K562 (cell line): ENCODE results near the gene BEST2. TPM values are rescaled to one million over a fixed set of nuclear protein-coding genes. Genes with fewer than 3 reads are reported as not detected.

ENCODE experiments used
- BDP1 ChIP-seq: IDR thresholded peaks from 3 replicates; pipeline ENCODE4 v1.6.1; 2011; ENCODE audit not compliant: insufficient read length, insufficient read depth
- CREB5 ChIP-seq: fragments of 250-450 bp; sonication (Bioruptor Pico); IDR thresholded peaks from 2 replicates; pipeline ENCODE4 v1.5.0; 2020; ENCODE audit warnings: mild to moderate bottlenecking
- CTBP1 ChIP-seq: fragments of 450-650 bp; IDR thresholded peaks from 2 replicates; pipeline ENCODE4 v1.6.1; 2016; ENCODE audit warnings: borderline replicate concordance
- EGR1 ChIP-seq: fragments of 450-650 bp; conservative IDR thresholded peaks from 2 replicates; pipeline ENCODE4 v1.6.1; 2017; ENCODE audit warnings: mild to moderate bottlenecking
- ETS1 ChIP-seq: conservative IDR thresholded peaks from 2 replicates; pipeline ENCODE4 v1.6.1; 2011; ENCODE audit warnings: low read depth, mild to moderate bottlenecking, low read length; ENCODE audit not compliant: control insufficient read depth
- FOSL1 ChIP-seq: fragments of 200-800 bp; sonication (Bioruptor generic); conservative IDR thresholded peaks from 2 replicates; pipeline ENCODE4 v1.6.1; 2016; ENCODE audit warnings: missing genetic modification characterization, missing compliant biosample characterization
- FOXM1 ChIP-seq, 2 experiments: fragments of 450-650 bp in 1 of 2; sonication (generic) in 1 of 2; formaldehyde crosslinking in 1 of 2; IDR thresholded peaks; 2 replicates each; pipeline versions ENCODE4 v1.6.1 to v1.9.0; 2017 to 2022; ENCODE audit warnings: low read depth in 2 of 2, mild to moderate bottlenecking in 2 of 2, missing genetic modification reagents in 1 of 2, moderate library complexity in 1 of 2
- GTF2A2 ChIP-seq: IDR thresholded peaks from 2 replicates; pipeline ENCODE4 v1.6.1; 2016; ENCODE audit warnings: mild to moderate bottlenecking, missing genetic modification characterization, missing compliant biosample characterization
- HNRNPL ChIP-seq: fragments of 200-400 bp; formaldehyde crosslinking; IDR thresholded peaks from 2 replicates; pipeline ENCODE4 v1.6.1; 2017; ENCODE audit warnings: low read depth, mild to moderate bottlenecking, low read length
- HSF4 ChIP-seq: fragments of 250-450 bp; sonication (Bioruptor Pico); IDR thresholded peaks from 2 replicates; pipeline ENCODE4 v2.1.2; 2022; ENCODE audit warnings: mild to moderate bottlenecking, moderate library complexity, borderline replicate concordance
- KHSRP ChIP-seq: fragments of 450-650 bp; IDR thresholded peaks from 2 replicates; pipeline ENCODE4 v1.6.1; 2017
- MIER1 ChIP-seq: fragments of 450-650 bp; IDR thresholded peaks from 2 replicates; pipeline ENCODE4 v1.6.1; 2016; ENCODE audit warnings: antibody characterized with exemption, mild to moderate bottlenecking, low read depth
- MYNN ChIP-seq, 2 experiments: sonication (generic); formaldehyde crosslinking in 1 of 2; IDR thresholded peaks; 2 replicates each; pipeline versions ENCODE4 v1.5.0 to v1.6.1; 2016 to 2020; ENCODE audit warnings: antibody characterized with exemption in 1 of 2, missing genetic modification reagents in 1 of 2
- PTRF ChIP-seq: fragments of 450-650 bp; IDR thresholded peaks from 2 replicates; pipeline ENCODE4 v1.6.1; 2016; ENCODE audit warnings: mild to moderate bottlenecking, missing genetic modification characterization, missing compliant biosample characterization
- SIX5 ChIP-seq, 2 experiments: IDR thresholded peaks; 2 replicates each; pipeline ENCODE4 v1.6.1; 2011; ENCODE audit warnings: low read length in 2 of 2, borderline replicate concordance in 1 of 2, low read depth in 1 of 2, mild to moderate bottlenecking in 1 of 2, moderate library complexity in 1 of 2; ENCODE audit not compliant: insufficient read depth in 1 of 2
- SLC30A9 ChIP-seq: fragments of 250-450 bp; sonication (Bioruptor Pico); IDR thresholded peaks from 2 replicates; pipeline ENCODE4 v1.8.0; 2022; ENCODE audit warnings: mild to moderate bottlenecking, moderate library complexity
- TOE1 ChIP-seq, 2 experiments: fragments of 450-650 bp in 1 of 2; sonication (generic) in 1 of 2; formaldehyde crosslinking in 1 of 2; IDR thresholded peaks; 2 replicates each; pipeline versions ENCODE4 v1.7.1 to v1.8.0; 2016 to 2022; ENCODE audit warnings: borderline replicate concordance in 2 of 2, mild to moderate bottlenecking in 2 of 2, antibody characterized with exemption in 1 of 2, inconsistent platforms in 1 of 2, low read depth in 1 of 2, missing genetic modification reagents in 1 of 2, moderate library complexity in 1 of 2
- ZBTB1 ChIP-seq: sonication (generic); formaldehyde crosslinking; IDR thresholded peaks from 2 replicates; pipeline ENCODE4 v1.8.1; 2023; ENCODE audit warnings: missing genetic modification reagents, low read depth, mild to moderate bottlenecking, borderline replicate concordance
- ZFX ChIP-seq: sonication (generic); formaldehyde crosslinking; IDR thresholded peaks from 2 replicates; pipeline ENCODE4 v1.8.0; 2022; ENCODE audit warnings: mild to moderate bottlenecking, missing genetic modification reagents, moderate library complexity
- ZNF143 ChIP-seq: sonication (generic); formaldehyde crosslinking; IDR thresholded peaks from 2 replicates; pipeline ENCODE4 v1.9.0; 2022; ENCODE audit warnings: mild to moderate bottlenecking, missing genetic modification reagents
- ZNF224 ChIP-seq: sonication (generic); formaldehyde crosslinking; IDR thresholded peaks from 2 replicates; pipeline ENCODE4 v1.8.0; 2022; ENCODE audit warnings: mild to moderate bottlenecking, missing genetic modification reagents
- ZNF408 ChIP-seq: fragments of 250-450 bp; sonication (Bioruptor Pico); IDR thresholded peaks from 2 replicates; pipeline ENCODE4 v1.4.0; 2020; ENCODE audit warnings: low read depth, mild to moderate bottlenecking, moderate library complexity
- ZNF668 ChIP-seq: fragments of 250-450 bp; sonication (Bioruptor Pico); IDR thresholded peaks from 2 replicates; pipeline ENCODE4 v1.8.0; 2022; ENCODE audit warnings: mild to moderate bottlenecking, inconsistent platforms
- polyA plus RNA-seq, 8 experiments: library from polyadenylated mRNA; depleted of rRNA in 4 of 8; stranded (reverse) in 5 of 8; unstranded in 3 of 8; fragments of >200 nt; fragmentation: Nextera tagmentation in 2 of 8; fragmentation: Illumina TruSeq in 1 of 8; extraction: Ambion mirVana in 2 of 8; extraction: Trizol in 1 of 8; gene quantifications; 2 replicates each; pipeline versions ENCODE4 v1.2.1 to v1.2.3, GENCODE V29; 2011 to 2014; ENCODE audit warnings: inconsistent platforms in 1 of 8, missing spikeins in 1 of 8
- total RNA-seq, 7 experiments: library from RNA; depleted of rRNA in 6 of 7; stranded (reverse); fragments of >200 nt in 6 of 7; fragmentation: Illumina TruSeq in 2 of 7; extraction: Trizol in 2 of 7; gene quantifications; 2 replicates each; pipeline versions ENCODE4 v1.2.1 to v1.2.3, GENCODE V29; 2011 to 2021; ENCODE audit warnings: low replicate concordance in 1 of 7
- TF ChIP-seq, protein P1 (sequence below): fragments of 250-450 bp; sonication (Bioruptor Pico); IDR thresholded peaks from 2 replicates; pipeline ENCODE4 v1.5.0; 2021

Gene BEST2
- total and polyA plus RNA-seq, 9 of the 15 experiments (the other 6 are each of a cell fraction or from before 2014, with no cell fraction given), result not detected

- TF ChIP-seq CREB5 (CRISPR knock-in tag), result no peak
- TF ChIP-seq ZNF668, result 0 out of 2 replicates have a peak, but pooled peaks have one; percentile 30
- TF ChIP-seq KHSRP, result no peak
- peak; percentile 40; the same call in 1 of the 2 replicates for TF ChIP-seq MIER1
- no peak for TF ChIP-seq HSF4 (CRISPR knock-in tag)
- TF ChIP-seq HNRNPL, result peak; percentile 51; the same call in 1 of the 2 replicates
- peak; percentile 68 for TF ChIP-seq EGR1
- peak; percentile 96 for TF ChIP-seq ZFX (CRISPR knock-in tag)
- TF ChIP-seq GTF2A2 (tag), result peak; percentile 79
- peak; percentile 50; the same call in 1 of the 2 replicates for TF ChIP-seq ETS1
- TF ChIP-seq SIX5 (IDR thresholded peaks at IDR 0.05; ENCODE audit: borderline replicate concordance in 1 of 2, insufficient read depth in 1 of 2, low read depth in 1 of 2, low read length in 2 of 2), result peak; percentile 54 to 68; a peak in 3 of 4 replicates
- TF ChIP-seq SLC30A9, result no peak
- TF ChIP-seq ZNF143 (CRISPR knock-in tag), result 0 out of 2 replicates have a peak, but pooled peaks have one; percentile 43
- TF ChIP-seq, protein P1, sequence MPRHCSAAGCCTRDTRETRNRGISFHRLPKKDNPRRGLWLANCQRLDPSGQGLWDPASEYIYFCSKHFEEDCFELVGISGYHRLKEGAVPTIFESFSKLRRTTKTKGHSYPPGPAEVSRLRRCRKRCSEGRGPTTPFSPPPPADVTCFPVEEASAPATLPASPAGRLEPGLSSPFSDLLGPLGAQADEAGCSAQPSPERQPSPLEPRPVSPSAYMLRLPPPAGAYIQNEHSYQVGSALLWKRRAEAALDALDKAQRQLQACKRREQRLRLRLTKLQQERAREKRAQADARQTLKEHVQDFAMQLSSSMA (CRISPR knock-in tag), result no peak
- peak; percentile 90 for TF ChIP-seq TOE1 (IDR thresholded peaks at IDR 0.05; ENCODE audit: borderline replicate concordance)
- no peak; the same call in 1 of the 2 replicates for TF ChIP-seq TOE1 (CRISPR knock-in tag; IDR thresholded peaks at IDR 0.05; ENCODE audit: borderline replicate concordance, low read depth)
- TF ChIP-seq FOSL1, result peak; percentile 24; the same call in 1 of the 2 replicates
- peak; percentile 31; the same call in 1 of the 2 replicates for TF ChIP-seq MYNN (IDR thresholded peaks at IDR 0.05)
- no peak for TF ChIP-seq MYNN (CRISPR knock-in tag; IDR thresholded peaks at IDR 0.05)
- TF ChIP-seq BDP1, result no peak
- no peak for TF ChIP-seq ZNF408 (CRISPR knock-in tag)
- peak; percentile 6; the same call in 1 of the 2 replicates for TF ChIP-seq ZNF224 (CRISPR knock-in tag)
- peak; percentile 62; the same call in 1 of the 2 replicates for TF ChIP-seq ZBTB1 (CRISPR knock-in tag)
- no peak for TF ChIP-seq PTRF
- no peak for TF ChIP-seq FOXM1 (IDR thresholded peaks at IDR 0.05; ENCODE audit: low read depth)
- no peak for TF ChIP-seq FOXM1 (CRISPR knock-in tag; IDR thresholded peaks at IDR 0.05; ENCODE audit: low read depth)
- TF ChIP-seq CTBP1, result peak; percentile 86
Measured at GRCh38 chr19:12801466-12802266, 50.1 kb downstream of the BEST2 start, which contains the start of the genes PRDX2 and THSD8 (continued).
